Activated CD4-positive, alpha-beta T cell treated with anti-CD3 and anti-CD28 coated beads, Interleukin-2, Interleukin-6, amounts not matched to agents 100 ng/mL and 50 ng/mL, durations not matched to agents 16 hours and 8 hours (primary cell): ENCODE results near the gene HNRNPC.
"Not testable (repeated sequence)": the region's sequence is repeated elsewhere in the genome, so short reads cannot be mapped to it uniquely, and the experiment has no call there.

ENCODE experiments used
- DNase-seq: peaks from one replicate; pipeline ENCODE4 v3.0.0-alpha.2; 2020

Gene HNRNPC

DNA sequence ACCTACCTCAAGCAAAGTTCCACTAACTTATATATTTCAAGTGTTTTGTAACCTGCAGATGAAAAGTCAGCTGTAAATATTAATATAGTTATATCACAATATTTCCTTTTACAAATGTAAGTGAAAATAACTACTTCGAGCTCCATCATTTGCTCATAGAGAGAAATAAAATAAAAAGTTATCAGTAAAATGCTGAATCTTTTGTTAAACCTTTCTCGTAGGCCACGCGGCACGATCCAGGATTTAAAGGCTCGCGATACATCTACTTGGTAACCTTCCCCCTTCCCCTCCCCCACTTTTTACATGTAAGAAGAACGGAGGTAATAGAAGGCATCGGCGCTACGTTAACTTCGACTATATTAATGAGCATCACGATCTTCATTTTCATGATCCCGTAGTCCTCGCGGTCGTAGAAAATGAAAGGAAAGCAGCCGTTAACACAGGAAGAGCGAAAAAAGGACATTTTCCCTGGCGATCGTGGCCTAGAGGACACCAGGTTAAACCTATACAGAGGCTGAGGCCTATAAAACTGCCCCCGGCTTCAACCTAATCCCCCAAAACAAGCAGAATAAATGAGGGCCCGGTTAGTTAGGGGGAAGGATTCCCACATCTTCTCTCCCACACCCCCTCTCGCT, 508 bp downstream of the HNRNPC start:
- DNase-seq = peak; percentile 66

DNA sequence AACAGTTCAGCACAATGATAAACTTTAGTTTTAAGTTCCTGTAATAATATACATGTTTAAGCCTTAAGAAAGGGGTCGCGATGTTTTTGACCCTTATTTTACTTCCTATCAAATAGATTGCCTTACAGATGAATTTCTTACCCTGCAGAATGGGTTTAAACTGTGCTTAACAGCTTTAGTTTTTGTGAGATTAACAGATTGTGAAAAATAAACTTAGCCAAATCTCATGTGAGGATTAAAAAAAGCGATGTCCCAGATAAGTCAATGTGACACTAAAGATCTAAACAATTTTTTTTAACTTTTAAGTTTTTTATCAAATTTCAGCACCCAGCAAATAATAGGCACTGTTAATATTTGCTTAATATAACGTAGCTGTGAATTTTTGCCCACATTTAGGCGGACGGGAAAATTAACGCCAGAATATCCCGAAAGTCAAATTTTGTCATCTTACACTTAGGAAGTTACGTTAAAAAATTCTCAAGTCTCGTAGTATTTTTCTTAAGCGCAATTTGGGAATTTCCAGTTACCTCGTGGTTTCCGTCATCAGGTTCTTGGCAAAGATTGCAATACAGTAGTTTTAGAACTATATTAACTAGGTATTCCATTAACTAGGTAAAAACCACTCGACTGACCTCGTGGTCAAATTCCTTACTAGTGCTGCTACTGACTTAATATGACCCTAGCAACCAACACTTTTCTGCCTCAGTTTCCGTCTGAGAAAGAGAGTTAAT, 1.2 kb downstream of the HNRNPC start:
- DNase-seq = peak; percentile 25

DNA sequence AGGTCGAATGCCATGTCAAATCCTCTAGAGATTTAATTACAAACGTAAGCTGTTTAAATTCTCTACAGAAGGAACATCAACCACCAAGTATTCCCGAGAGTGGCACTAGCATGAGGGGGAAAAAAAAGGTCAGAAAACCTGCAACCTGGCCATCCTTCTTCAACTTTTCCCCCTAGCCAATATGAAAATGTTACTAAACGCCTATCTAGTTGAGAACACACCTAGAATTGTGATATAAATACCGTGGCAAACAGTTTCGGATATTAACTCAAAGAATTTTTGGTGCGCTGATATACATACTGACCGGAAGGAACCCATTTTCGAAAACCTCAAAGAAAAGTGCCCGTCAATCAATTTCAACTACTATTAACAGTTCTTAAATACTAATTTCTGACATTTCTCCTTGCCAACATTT, 1.8 kb downstream of the HNRNPC start:
- no peak for DNase-seq

DNA sequence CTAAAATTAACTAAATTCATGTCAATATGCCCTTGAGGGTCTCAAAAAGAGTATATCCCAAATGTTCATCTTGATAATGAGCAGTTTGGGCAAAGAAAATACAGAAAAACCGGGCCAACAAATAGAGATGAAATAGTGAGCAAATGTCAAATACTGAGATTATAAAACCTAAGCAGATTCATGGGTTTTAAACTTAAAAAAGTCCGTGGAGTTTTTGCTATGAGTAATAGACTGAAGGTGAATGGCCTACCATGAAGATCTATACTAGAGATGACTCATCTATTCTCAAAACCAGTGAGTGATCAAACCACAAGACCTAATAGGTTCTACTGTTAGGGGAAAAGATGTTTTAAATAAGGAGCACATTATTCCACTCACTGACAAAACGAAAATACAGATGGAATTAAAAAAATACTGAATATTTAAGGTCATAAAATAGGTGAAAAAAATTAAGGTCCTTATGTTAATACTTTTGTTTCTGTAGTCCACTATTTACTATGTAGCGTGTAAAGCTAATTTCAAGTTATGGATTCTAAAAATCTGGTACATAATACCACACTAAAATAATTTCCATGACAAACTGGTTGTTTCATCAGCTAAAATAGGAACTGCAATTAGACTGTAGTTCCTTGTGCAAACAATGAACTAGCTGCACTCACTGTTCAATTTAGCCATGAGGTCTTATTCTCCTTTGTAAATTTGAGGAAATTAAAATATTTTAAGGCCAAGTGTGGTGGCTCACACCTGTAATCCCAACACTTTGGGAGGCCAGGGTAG, 5.0 kb downstream of the HNRNPC start:
- DNase-seq = peak; percentile 81

DNA sequence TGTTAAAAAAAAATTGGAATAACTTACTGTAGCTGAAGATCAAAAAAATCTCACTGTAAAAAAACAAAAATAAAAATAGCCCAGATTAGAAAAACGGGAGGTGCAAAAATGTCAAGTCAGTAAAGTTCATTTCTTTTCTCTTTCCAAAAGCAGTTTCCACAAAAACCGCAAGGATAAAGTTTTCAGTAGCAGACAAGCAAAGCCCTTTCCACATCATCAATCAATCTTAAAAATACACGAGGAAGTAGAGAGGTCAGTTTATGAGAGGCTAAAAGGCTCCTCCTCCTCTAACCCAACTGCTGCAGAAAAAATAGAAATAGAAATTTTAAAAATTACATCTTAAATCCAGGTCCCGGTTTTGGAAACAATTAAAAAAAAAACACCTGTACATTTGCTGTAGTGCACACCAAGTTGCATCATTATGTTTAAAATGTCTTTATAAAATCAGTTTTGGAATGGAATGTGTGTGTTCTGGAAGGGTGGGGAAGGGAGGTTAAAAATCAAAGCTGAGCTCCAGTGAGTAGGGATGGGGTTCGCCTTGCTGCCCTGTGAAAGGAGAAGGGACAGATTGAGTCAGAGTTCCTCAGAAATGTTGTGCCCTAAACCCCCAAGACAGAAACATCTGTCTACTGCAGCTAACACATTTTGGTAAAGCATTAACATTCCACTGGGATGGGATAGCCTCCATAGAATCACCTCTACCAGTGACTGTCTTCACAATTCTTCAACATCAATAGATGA, 5.8 kb downstream of the HNRNPC start:
- DNase-seq = peak; percentile 44

DNA sequence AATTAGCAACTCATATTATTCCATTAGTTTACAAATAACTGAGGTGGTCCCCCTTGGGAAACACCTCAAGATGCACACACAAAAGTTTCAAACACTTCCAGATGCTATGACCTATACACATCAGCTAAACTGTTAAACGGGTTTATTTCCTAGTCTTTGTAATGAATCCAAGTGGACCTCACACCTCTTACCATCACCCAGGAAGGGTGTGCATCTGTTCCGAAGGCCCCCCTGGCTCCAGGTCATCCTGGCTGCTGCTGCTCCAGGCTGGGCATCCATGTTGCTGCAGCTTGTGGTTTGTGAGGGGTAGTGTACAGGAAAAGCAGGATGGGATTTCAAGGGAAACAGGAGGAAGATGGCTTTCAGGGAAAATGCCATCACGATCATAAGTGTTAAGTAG, 6.8 kb downstream of the HNRNPC start:
- DNase-seq = no peak

DNA sequence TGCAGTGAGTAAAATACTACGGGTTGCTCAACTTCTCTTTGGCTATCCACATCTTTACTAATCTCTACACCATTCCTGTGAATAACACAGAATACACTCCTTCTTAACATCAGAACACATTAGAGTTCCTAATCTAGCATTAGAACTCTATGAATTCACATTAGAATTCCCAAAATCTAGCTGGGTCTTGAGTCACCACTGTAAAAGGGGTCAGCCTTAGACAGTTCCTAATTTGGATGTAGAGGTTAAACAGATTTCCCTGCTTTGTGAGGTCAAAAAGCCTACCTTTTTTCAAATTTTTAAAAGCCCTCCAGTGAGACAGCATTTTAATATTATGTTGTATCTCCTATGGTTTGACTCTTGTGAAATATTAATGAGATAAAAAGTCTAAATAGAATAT, 7.4 kb downstream of the HNRNPC start:
- no peak for DNase-seq

DNA sequence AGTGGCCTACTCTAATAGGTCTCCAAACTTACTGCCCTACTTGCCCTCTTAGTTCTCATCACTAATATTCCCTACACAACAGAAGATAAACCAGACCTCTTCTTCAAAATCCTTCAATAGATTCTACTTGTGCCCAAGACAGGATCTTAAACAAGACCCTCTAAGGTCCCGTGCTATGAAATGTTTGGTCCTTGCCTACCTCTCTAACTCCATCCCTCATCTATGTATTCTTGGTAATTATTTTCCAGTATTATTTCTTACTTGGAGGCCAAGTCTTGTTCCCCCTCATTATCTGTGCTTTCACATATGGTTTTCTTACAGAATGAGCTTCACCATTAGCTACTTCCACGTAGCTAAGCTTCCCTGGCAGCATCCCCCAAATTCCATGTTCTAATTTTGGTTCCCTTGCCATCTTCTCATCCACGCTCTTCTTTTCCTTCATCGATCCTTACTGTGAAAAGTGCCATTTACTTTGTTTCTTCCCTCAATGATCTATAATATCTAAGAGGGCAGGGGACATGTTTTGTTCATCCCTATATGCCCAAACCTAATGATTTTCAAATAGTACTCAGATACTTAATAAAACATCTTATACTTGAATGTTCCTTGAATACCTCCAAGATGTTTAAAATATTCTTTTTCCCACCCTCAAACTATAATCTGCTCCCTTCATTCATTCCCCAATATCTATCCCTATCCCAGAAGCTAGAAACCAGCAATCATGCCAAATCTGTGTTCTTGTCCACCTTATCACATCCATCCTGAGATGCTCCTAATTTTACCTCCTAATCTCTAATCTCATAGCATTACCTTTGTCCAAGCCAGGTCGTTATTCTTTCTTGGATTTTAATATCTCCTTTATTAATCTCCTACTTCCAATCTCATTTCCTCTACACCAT, 10.1 kb downstream of the HNRNPC start:
- DNase-seq = no peak

DNA sequence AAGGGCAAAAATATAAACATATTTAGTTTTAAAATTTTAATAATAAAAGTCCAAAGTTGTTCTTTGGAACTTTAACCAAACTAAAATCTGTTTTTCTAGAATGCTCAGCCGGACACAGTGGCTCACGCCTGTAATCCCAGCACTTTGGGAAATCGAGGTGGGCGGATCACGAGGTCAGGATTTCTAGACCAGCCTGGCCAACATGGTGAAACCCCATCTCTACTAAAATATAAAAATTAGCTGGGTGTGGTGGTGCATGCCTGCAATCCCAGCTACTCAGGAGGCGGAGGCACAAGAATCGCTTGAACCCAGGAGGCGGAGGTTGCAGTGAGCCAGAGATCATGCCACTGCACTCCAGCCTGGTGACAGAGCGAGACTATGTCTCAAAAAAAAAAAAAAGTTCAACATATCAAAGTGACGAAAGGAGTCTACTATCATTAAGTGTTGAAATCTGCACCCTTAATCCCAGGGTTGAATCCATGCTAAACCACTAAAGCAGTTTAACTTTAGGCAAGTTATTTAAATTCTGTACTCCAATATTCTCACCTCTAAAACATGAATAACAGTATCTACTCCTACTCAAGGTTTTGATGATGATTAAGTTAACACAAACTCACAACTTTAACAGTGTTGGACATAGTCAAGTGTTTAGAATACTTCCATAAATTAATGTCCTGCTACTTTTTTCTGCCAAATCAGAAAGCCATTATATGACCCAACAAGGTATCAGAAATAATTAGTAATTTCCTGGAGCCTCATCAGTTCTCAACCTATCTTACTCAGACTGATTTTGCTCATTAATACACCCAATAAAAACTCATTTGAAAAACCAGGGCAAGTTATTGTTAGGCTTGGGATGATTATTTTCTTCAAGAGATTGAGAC, 11.0 kb downstream of the HNRNPC start:
- DNase-seq = no peak

DNA sequence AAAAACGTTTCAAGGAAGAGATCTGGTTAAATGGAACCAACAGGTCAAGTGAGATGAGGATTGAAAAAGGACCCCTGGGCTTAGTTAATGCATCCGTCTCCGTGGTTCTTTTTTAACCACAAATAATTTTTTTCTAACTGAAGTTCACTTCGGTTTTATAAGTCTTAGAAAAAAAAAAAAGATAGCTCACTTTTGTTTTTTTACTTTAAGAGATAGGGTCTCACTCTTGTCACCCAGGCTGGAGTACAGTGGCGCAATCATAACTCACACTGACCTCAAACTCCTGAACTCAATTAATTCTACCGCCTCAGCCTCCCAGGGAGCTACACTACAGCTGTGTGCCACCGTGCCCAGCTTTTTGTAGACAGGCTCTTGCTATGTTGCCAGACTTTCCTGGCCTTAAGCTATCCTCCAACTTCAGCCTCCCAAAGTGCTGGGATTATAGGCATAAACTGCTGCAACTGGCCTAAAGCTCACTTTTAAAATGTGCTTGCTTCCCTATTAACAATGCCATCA, 11.8 kb downstream of the HNRNPC start:
- DNase-seq = no peak

DNA sequence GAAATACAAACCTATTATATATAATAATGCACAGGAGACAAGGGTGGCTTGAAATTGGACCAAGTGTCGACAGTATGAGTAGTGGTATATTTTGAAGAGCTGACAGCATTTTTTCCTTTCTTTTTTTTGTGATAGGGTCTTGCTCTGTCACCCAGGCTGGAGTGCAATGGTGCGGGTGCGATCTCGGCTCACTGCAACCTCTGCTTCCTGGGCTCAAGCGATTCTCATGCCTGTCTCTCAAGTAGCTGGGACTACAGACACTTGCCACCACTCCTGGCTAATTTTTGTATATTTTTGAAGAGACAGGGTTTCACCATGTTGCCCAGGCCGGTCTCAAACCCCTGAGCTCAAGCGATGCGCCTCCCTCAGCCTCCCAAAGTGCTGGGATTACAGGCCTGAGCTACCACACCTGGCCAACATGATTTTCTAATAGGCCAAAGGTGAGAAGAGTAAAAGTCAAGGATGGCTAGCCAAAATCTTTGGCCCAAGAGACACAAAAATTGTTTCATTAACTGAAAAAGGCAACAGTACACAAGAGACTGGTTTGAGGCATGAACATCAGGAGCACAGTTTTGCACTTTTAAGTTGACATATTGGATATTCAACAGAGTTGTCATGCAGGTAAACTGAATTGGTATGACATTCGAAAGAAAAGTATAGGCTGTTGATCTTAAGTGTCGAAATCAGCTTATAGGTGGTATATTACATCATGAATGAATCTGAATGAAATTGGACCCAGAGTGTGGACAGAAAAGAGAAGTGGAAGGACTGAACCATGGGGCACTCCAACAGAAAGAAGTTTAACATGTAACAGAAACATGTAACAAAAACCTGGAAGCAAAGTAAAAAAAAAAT, 12.5 kb downstream of the HNRNPC start:
- no peak for DNase-seq

DNA sequence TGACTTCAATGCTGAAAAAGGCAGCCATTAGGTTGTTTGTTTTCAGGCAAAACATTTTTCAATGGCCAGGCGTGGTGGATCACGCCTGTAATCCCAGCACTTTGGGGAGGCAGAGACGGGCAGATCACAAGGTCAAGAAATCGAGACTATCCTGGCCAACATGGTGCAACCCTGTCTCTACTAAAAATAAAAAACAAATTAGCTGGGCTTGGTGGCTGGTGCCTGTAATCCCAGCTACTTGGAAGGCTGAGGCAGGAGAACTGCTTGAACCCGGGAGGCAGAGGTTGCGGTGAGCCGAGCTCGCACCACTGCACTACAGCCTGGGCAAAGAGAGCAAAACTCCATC, 13.2 kb downstream of the HNRNPC start:
- DNase-seq = not testable (repeated sequence)

DNA sequence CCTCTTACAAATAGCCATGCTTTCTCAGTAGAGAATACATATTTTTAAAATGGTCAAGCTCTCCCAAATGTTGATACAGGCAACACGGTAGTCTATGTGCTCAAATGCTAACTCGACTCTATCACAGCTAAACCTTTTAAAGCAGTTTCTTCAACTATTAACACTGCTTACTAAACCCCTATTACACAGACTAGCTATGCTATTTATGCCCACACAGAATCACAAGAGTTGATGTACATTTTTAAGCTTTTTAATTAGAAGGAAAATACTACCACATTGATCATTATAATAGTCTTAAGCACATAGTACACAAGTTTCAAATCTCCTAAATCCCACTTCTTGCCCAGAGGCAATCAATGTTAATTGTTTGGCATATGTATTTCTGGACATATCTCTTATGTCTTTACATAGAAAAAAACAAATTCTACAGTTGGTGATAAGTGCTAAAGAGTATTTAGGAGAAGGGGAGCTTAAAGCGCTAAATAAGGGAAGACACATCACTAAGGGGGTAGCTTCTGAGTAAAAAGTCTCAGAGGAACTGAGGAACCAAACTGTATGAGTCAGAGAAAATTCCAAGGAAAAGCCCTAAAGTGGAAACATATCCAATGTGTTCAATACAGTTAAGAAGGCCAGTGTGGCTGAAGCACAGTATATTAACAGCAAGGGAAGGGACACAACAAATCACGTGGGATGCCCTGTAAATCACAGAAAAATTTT, 13.7 kb downstream of the HNRNPC start:
- DNase-seq = no peak

DNA sequence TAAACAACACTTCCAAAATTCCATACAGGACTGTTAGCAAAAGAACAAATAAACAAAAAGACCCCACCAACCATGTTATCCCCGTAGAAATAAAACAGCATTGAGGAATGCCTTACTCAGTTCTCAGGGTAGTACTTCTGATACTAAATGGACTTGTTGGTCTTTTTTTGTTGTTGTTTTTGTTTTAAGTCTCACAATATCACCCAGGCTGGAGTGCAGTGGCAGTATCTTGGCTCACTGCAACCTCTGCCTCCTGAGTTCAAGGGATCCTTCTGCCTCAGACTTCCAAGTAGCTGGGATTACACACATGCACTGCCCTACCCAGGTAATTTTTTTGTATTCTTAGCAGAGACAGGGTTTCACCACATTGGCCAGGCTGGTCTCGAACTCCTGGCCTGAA, 17.1 kb downstream of the HNRNPC start:
- no peak for DNase-seq

DNA sequence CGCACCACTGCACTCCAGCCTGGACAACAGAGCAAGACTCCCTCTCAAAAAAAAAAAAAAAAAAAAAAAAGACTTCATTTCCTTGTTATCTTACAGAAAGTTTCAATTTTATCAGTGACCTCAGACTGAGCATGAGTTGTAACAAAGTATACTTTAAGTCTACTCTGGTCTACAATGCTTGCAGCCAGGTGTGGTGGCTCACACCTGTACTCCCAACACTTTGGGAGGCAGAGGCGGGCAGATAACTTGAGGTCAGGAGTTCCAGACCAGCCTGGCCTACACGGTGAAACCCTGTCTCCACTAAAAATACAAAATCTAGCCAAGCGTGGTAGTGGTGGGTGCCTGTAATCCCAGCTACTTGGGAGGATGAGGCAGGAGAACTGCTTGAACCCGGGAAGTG, 18.0 kb downstream of the HNRNPC start:
- DNase-seq = no peak

DNA sequence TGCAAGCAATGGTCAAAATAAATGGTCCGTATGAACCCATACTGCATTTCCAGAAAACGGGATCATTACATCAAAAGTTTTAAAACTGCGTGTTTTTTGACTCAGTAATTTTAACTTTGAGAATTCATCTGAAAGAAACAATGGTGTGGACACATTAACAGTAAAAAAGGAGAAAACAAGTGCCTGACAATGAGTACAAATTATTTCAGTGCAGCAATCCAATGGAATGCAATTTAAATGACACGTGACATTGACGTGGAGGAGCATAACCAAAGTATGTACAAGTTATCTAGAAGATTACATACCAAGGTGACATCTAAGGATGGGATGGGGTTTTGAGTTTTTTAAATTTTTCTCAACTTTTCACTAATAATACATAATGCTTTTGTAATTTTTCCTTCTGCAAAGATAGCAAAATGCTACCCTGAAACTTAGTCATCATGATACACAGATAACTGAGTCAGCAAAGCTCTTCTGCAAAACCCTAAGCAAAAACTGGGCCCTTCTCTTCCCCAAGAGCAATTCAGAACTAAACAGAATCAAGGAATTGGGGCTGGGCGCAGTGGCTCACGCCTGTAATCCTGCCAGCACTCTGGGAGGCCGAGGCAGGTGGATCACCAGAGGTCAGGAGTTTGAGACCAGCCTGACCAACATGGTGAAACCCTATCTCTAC, 20.4 kb downstream of the HNRNPC start:
- no peak for DNase-seq

DNA sequence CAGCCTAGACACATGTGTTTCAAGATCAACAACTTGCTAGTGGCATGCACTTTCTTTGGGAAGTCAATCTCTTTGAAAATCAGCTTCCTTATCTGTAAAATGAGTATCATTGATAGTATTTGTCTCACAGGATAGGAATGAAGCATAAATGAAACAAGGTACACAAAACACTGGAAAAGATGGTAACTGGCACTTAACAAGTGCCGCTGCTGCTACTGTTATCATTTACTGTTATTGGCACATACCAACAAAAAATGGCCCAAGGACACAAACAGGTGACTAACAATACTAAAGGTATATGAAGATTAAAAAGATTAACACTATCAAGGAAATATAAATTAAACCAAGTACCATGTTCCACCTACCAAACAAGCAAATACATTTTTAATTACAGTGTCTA, 20.9 kb downstream of the HNRNPC start:
- no peak for DNase-seq

DNA sequence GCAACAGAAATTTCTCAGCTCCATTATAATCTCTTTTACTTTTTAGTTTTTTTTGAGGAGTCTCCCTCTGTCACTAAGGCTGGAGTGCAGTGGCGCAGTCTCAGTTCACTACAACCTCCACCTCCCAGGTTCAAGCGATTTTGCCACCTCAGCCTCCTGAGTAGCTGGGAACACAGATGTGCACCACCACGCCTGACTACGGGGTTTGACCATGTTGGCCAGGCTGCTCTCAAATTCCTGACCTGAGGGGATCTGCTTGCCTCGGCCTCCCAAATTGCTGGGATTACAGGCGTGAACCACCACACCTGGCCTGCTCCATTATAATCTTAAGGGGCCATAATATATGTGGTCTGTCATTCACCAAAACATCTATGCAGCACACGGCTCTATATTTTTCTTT, 23.4 kb downstream of the HNRNPC start:
- DNase-seq = no peak

DNA sequence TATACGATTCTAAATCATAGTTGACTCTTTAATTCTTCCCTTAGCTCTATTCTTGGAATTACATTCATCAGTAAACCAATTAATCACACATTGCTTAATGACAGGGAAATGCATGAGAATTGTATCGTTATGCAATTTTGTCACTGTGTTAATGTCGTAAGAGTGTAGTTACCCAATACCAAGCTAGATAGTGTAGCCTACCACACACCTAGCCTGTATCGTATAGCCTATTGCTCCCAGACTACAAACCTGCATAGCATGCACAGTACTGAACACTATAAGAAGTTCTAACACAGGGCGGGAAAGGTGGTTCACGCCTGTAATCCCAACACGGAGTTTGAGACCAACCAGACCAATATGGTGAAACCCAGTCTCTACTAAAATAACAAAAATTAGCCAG, 24.7 kb downstream of the HNRNPC start:
- DNase-seq = no peak
